Measurements from ENCODE around the gene GALNT3. TPM values are rescaled to one million over a fixed set of nuclear protein-coding genes. Genes with fewer than 3 reads are reported as not detected.

GALNT3 gene
- total and polyA plus RNA-seq, 9 of the 15 experiments (the other 6 are each of a cell fraction or from before 2014, with no cell fraction given) = 0.03 to 0.29 (median 0.06) TPM; not detected in 6

- Histone ChIP-seq H2AFZ (ENCODE audit: low read depth, low read length) (no peak overlapping the region), H3K27ac (ENCODE audit: extremely low read depth, low read depth, low read length) (no peak overlapping the region), H3K4me2 (ENCODE audit: insufficient read depth, low read length) (no peak overlapping the region), H3K4me1 (replicated peaks in 1 of 2; ENCODE audit: control insufficient read depth in 2 of 2, insufficient read depth in 2 of 2, low read length in 2 of 2) (peaks cover 0 to 11% of the 10 kb centered on the region in 2 experiments; a peak in 1 of 5 replicates), H3K9me1 (ENCODE audit: control insufficient read depth, insufficient read depth, low read length) (no peaks in the 10 kb centered on the region), H3K36me3 (ENCODE audit: control insufficient read depth, insufficient read depth, low read length) (no peaks in the 10 kb centered on the region), H3K9me3 (replicated peaks; ENCODE audit: control insufficient read depth, insufficient read depth, low read depth, low read length) (no peaks in the 10 kb centered on the region), H3K4me3 (no peak overlapping the region), H3K27me3 (ENCODE audit: control insufficient read depth in 2 of 2, insufficient read depth in 2 of 2, low read length in 2 of 2) (peaks cover 0 to 18% of the 10 kb centered on the region in 2 experiments; a peak in 2 of 5 replicates), H3K79me2 (ENCODE audit: control insufficient read depth, insufficient read depth, low read length) (no peaks in the 10 kb centered on the region), H4K20me1 (replicated peaks; ENCODE audit: control insufficient read depth, insufficient read depth, low read length) (no peaks in the 10 kb centered on the region), H3K9ac (ENCODE audit: insufficient read depth in 1 of 2, low read depth in 2 of 2, low read length in 2 of 2) (no peak overlapping the region)
- WGBS (ENCODE audit: insufficient coverage, low coverage, missing lambda C conversion rate) = 0% methylated on average over 3 of the region's 3 CpGs
- in situ Hi-C loops (cut with MboI) = no loop called here
- TF ChIP-seq TRIM24 (IDR thresholded peaks at IDR 0.05) (no peak), SAFB (IDR thresholded peaks at IDR 0.05; ENCODE audit: borderline replicate concordance, low read depth, low read length) (no peak), SLC30A9 (CRISPR knock-in tag; IDR thresholded peaks at IDR 0.05) (no peak), ZNF263 (CRISPR knock-in tag; IDR thresholded peaks at IDR 0.05; ENCODE audit: borderline replicate concordance) (no peak), ATF7 (IDR thresholded peaks at IDR 0.05) (no peak), HMBOX1 (IDR thresholded peaks at IDR 0.05) (no peak), ZNF445 (CRISPR knock-in tag; IDR thresholded peaks at IDR 0.05; ENCODE audit: low read depth) (no peak), ELK3 (CRISPR knock-in tag; IDR thresholded peaks at IDR 0.05) (no peak), ZNF239 (CRISPR knock-in tag; IDR thresholded peaks at IDR 0.05) (no peak), SMARCA5 (IDR thresholded peaks at IDR 0.05) (no peak), HDGF (IDR thresholded peaks at IDR 0.05) (no peak), SNIP1 (IDR thresholded peaks at IDR 0.05; ENCODE audit: low read depth) (no peak)
- no peak for ATAC-seq
- ChIA-PET CTCF (ENCODE audit: low intra/inter-chr PET ratio) (no interaction called here), POLR2A (no interaction called here)
- FAIRE-seq = no peak
- intact Hi-C loops (cut with micrococcal nuclease) = no loop called here
- DNase-seq (ENCODE audit: extremely low read depth in 1 of 4, low spot score in 3 of 4) = no peak
- BruUV-seq (replicated peaks) = no TSS peak
Observed at GRCh38 chr2:165796819-165797530, 2.9 kb upstream of the GALNT3 start.
